ENCODE measurements around the gene PDZRN4.
"Not testable (repeated sequence)": the region's sequence is repeated elsewhere in the genome, so short reads cannot be mapped to it uniquely, and the experiment has no call there.

DNA sequence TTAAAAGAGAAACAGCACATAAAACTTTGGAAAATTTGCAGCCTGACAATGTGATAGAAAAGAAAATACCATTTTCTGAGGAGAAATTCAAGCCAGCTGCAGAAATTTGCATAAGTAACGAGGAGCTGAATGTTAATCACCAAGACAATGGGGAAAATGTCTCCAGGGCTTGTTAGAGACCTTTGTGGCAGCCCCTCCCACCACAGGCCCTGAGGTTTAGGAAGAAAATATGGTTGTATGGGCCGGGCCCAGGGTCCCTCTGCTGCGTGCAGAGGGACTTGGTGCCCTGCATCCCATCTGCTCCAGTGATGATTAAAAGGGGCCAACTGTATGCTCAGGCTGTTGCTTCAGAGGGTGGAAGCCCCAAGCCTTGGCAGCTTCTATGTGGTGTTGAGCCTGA lies 427.1 kb downstream of the PDZRN4 start:
- TF ChIP-seq, protein P1, sequence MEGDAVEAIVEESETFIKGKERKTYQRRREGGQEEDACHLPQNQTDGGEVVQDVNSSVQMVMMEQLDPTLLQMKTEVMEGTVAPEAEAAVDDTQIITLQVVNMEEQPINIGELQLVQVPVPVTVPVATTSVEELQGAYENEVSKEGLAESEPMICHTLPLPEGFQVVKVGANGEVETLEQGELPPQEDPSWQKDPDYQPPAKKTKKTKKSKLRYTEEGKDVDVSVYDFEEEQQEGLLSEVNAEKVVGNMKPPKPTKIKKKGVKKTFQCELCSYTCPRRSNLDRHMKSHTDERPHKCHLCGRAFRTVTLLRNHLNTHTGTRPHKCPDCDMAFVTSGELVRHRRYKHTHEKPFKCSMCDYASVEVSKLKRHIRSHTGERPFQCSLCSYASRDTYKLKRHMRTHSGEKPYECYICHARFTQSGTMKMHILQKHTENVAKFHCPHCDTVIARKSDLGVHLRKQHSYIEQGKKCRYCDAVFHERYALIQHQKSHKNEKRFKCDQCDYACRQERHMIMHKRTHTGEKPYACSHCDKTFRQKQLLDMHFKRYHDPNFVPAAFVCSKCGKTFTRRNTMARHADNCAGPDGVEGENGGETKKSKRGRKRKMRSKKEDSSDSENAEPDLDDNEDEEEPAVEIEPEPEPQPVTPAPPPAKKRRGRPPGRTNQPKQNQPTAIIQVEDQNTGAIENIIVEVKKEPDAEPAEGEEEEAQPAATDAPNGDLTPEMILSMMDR (IDR thresholded peaks at IDR 0.05) = not testable (repeated sequence)
- not testable (repeated sequence) for TF ChIP-seq POLR2A (IDR thresholded peaks at IDR 0.05)
